HepG2 (cell line): ENCODE data around the gene CARMIL1. TPM values are rescaled to one million over a fixed set of nuclear protein-coding genes. Genes with fewer than 3 reads are reported as not detected.

Source experiments
- ATAC-seq: fragments of 200-7000 bp; cut with Tn5 transposase; 3 replicates; pipeline ENCODE4 v1.9.1; 2020; ENCODE audit warnings: mild to moderate bottlenecking, moderate library complexity
- BruUV-seq: library from RNA; stranded (reverse); fragments of 400-500 nt; replicated peaks from 2 replicates; lab custom pipeline; 2021; lab: Mats Ljungman, UMichigan
- CTCF ChIA-PET: fragments of 300-600 bp; formaldehyde crosslinking; extraction: SDS; loops from one replicate; lab custom pipeline; 2021; ENCODE audit warnings: low total read pairs, inconsistent platforms, low intra/inter-chr PET ratio; lab: Yijun Ruan, JAX
- POLR2A ChIA-PET: fragments of 350-600 bp; sonication (Branson Sonifier 250); formaldehyde crosslinking; loops from one replicate; lab custom pipeline; 2020; ENCODE audit warnings: antibody characterized with exemption, inconsistent platforms; lab: Yijun Ruan, JAX
- DNase-seq: peaks from one replicate; pipeline ENCODE4 v3.0.0-alpha.2; 2015; ENCODE audit warnings: low spot score
- FAIRE-seq: peaks from 3 replicates; lab custom pipeline; 2011; peaks lifted over from hg19 to GRCh38; lab: Jason Lieb, UNC
- H2AFZ ChIP-seq: one replicate; pipeline ENCODE4 v1.6.1; 2011; ENCODE audit warnings: low read length, inconsistent platforms
- H3K27ac ChIP-seq: fragments of 300-600 bp; 3 replicates; pipeline ENCODE4 v1.8.0; 2011; ENCODE audit warnings: mixed run types, mild to moderate bottlenecking, mixed read lengths, low read length, inconsistent platforms; ENCODE audit not compliant: insufficient read depth; ENCODE audit errors: extremely low read length
- H3K27me3 ChIP-seq, 2 experiments: fragments of 200-600 bp in 1 of 2; 2 replicates in 1 of 2; 3 replicates in 1 of 2; pipeline versions ENCODE4 v1.6.0 to v1.8.0; 2011; ENCODE audit warnings: low read length in 2 of 2, mild to moderate bottlenecking in 2 of 2, moderate library complexity in 2 of 2, inconsistent platforms in 1 of 2; ENCODE audit not compliant: insufficient read depth in 2 of 2, control insufficient read depth in 1 of 2
- H3K36me3 ChIP-seq, 2 experiments: fragments of 200-600 bp in 1 of 2; replicated peaks in 1 of 2; 2 replicates in 1 of 2; 3 replicates in 1 of 2; pipeline versions ENCODE4 v1.5.1 to v1.8.0; 2011; ENCODE audit warnings: low read length in 2 of 2, inconsistent platforms in 1 of 2; ENCODE audit not compliant: insufficient read depth in 2 of 2, control insufficient read depth in 1 of 2
- H3K4me1 ChIP-seq: 2 replicates; pipeline ENCODE4 v1.5.1; 2012; ENCODE audit warnings: low read length, inconsistent platforms; ENCODE audit not compliant: insufficient read depth
- H3K4me2 ChIP-seq: 2 replicates; pipeline ENCODE4 v1.6.0; 2011; ENCODE audit warnings: low read depth, low read length, inconsistent platforms
- H3K4me3 ChIP-seq, 3 experiments: fragments of 200-600 bp in 1 of 3; sonication (generic), shearing (Covaris generic) in 1 of 3; replicated peaks in 1 of 3; 2 replicates each; pipeline ENCODE4 v1.5.1; 2011 to 2016; ENCODE audit warnings: low read length in 3 of 3, inconsistent platforms in 2 of 3, low read depth in 2 of 3, mild to moderate bottlenecking in 2 of 3, control low read depth in 1 of 3, mixed read lengths in 1 of 3; ENCODE audit not compliant: insufficient read depth in 1 of 3
- H3K79me2 ChIP-seq: one replicate; pipeline ENCODE4 v1.6.1; 2011; ENCODE audit warnings: low read length, inconsistent platforms; ENCODE audit not compliant: insufficient read depth
- H3K9ac ChIP-seq: 2 replicates; pipeline ENCODE4 v1.6.0; 2011; ENCODE audit warnings: mild to moderate bottlenecking, low read depth, low read length, inconsistent platforms; ENCODE audit not compliant: insufficient read depth
- H3K9me3 ChIP-seq: 2 replicates; pipeline ENCODE4 v1.5.1; 2012; ENCODE audit warnings: mild to moderate bottlenecking, low read length
- H4K20me1 ChIP-seq: 2 replicates; pipeline ENCODE4 v1.6.0; 2011; ENCODE audit warnings: inconsistent platforms, mild to moderate bottlenecking, low read length, moderate library complexity; ENCODE audit not compliant: insufficient read depth
- GABPB1 ChIP-seq: IDR thresholded peaks from 2 replicates; pipeline ENCODE4 v1.6.1; 2016; ENCODE audit warnings: mild to moderate bottlenecking, missing genetic modification reagents, moderate library complexity, missing compliant biosample characterization
- HNF4G ChIP-seq, 2 experiments: sonication (generic) in 1 of 2; formaldehyde crosslinking in 1 of 2; IDR thresholded peaks; 2 replicates each; pipeline versions ENCODE4 v1.4.0 to v1.6.1; 2011 to 2020; ENCODE audit warnings: borderline replicate concordance in 2 of 2, low read depth in 2 of 2, mild to moderate bottlenecking in 2 of 2, low read length in 1 of 2, missing genetic modification reagents in 1 of 2, moderate library complexity in 1 of 2
- KDM6A ChIP-seq: IDR thresholded peaks from 2 replicates; pipeline ENCODE4 v1.6.1; 2016; ENCODE audit warnings: low read depth
- MAFF ChIP-seq: IDR thresholded peaks from 2 replicates; pipeline ENCODE4 v1.6.1; 2011; ENCODE audit warnings: low read depth, low read length, improper control_type of control experiment
- MTF1 ChIP-seq: sonication (generic); formaldehyde crosslinking; IDR thresholded peaks from 2 replicates; pipeline ENCODE4 v1.5.0; 2020; ENCODE audit warnings: missing genetic modification reagents
- TEAD3 ChIP-seq: optimal IDR thresholded peaks from 2 replicates; pipeline ENCODE3; 2016; ENCODE audit warnings: borderline replicate concordance
- ZFY ChIP-seq: sonication (generic); formaldehyde crosslinking; IDR thresholded peaks from 2 replicates; pipeline ENCODE4 v1.4.0; 2020; ENCODE audit warnings: missing genetic modification reagents
- ZNF274 ChIP-seq: sonication (generic); formaldehyde crosslinking; IDR thresholded peaks from 2 replicates; pipeline ENCODE4 v1.5.1; 2020; ENCODE audit warnings: mild to moderate bottlenecking, missing genetic modification reagents
- ZNF3 ChIP-seq: IDR thresholded peaks from 2 replicates; pipeline ENCODE4 v1.7.0; 2017; ENCODE audit warnings: inconsistent platforms
- ZNF546 ChIP-seq: sonication (generic); formaldehyde crosslinking; conservative IDR thresholded peaks from 2 replicates; pipeline ENCODE4 v1.8.1; 2023; ENCODE audit warnings: mild to moderate bottlenecking, missing genetic modification reagents
- ZNF816 ChIP-seq: sonication (generic); formaldehyde crosslinking; IDR thresholded peaks from 2 replicates; pipeline ENCODE4 v1.8.0; 2022; ENCODE audit warnings: missing genetic modification reagents, mild to moderate bottlenecking, borderline replicate concordance
- ZNF883 ChIP-seq: sonication (generic); formaldehyde crosslinking; IDR thresholded peaks from 2 replicates; pipeline ENCODE4 v1.5.1; 2020; ENCODE audit warnings: mild to moderate bottlenecking, missing genetic modification reagents; ENCODE audit errors: not compliant biosample characterization
- ZSCAN30 ChIP-seq: sonication (generic); formaldehyde crosslinking; IDR thresholded peaks from 2 replicates; pipeline ENCODE4 v1.5.0; 2020; ENCODE audit warnings: mild to moderate bottlenecking, missing genetic modification reagents
- WGBS: methylation state at CpG from one replicate; pipeline ENCODE4 v1.1.6; 2017; ENCODE audit warnings: low lambda C conversion rate; 5-methylcytosine and 5-hydroxymethylcytosine counted together
- in situ Hi-C: cut with HindIII; loops from 2 replicates; pipeline ENCODE4 v1.10.0; 2017; ENCODE audit warnings: low pct_unique_long_range_greater_than_20kb; ENCODE audit not compliant: extremely low pct_ligation_motif_present
- intact Hi-C: fragments of 100-400 bp; cut with micrococcal nuclease; formaldehyde crosslinking; loops from one replicate; pipeline ENCODE4 v1.10.0; 2022; ENCODE audit not compliant: unreplicated experiment
- polyA plus RNA-seq, 8 experiments: library from polyadenylated mRNA; depleted of rRNA in 3 of 8; stranded (reverse) in 7 of 8; unstranded in 1 of 8; fragments of >200 nt; fragmentation: Illumina TruSeq in 4 of 8; extraction: Trizol in 4 of 8; gene quantifications; 2 replicates each; pipeline versions ENCODE4 v1.2.1 to v1.2.3, GENCODE V29; 2011 to 2016; ENCODE audit warnings: low read depth in 4 of 8, missing spikeins in 1 of 8, mixed read lengths in 1 of 8; ENCODE audit not compliant: insufficient read depth in 1 of 8
- total RNA-seq, 5 experiments: library from RNA; depleted of rRNA; stranded (reverse); fragments of >200 nt; fragmentation: Illumina TruSeq; extraction: Trizol; gene quantifications; 2 replicates each; pipeline ENCODE4 v1.2.3, GENCODE V29; 2016; ENCODE audit warnings: low read depth in 1 of 5
- TF ChIP-seq, protein P1 (sequence below): sonication (generic); formaldehyde crosslinking; IDR thresholded peaks from 2 replicates; pipeline ENCODE4 v1.4.0; 2020; ENCODE audit warnings: low read depth, missing genetic modification reagents
- TF ChIP-seq, protein P2 (sequence below): sonication (generic); formaldehyde crosslinking; IDR thresholded peaks from 2 replicates; pipeline ENCODE4 v1.5.0; 2020; ENCODE audit warnings: mild to moderate bottlenecking, missing genetic modification reagents
- TF ChIP-seq, protein P3 (sequence below): sonication (generic); formaldehyde crosslinking; IDR thresholded peaks from 2 replicates; pipeline ENCODE4 v1.4.0; 2020; ENCODE audit warnings: missing genetic modification reagents

CARMIL1 gene
- total and polyA plus RNA-seq, 2 of the 13 experiments (the other 11 are each of a cell fraction or from before 2014, with no cell fraction given): 1.8 to 2.6 TPM

- TF ChIP-seq HNF4G (IDR thresholded peaks at IDR 0.05; ENCODE audit: borderline replicate concordance, low read depth, low read length) (no peak), HNF4G (CRISPR knock-in tag; IDR thresholded peaks at IDR 0.05; ENCODE audit: borderline replicate concordance, low read depth) (no peak), KDM6A (CRISPR knock-in tag) (no peak)
- TF ChIP-seq, protein P1, sequence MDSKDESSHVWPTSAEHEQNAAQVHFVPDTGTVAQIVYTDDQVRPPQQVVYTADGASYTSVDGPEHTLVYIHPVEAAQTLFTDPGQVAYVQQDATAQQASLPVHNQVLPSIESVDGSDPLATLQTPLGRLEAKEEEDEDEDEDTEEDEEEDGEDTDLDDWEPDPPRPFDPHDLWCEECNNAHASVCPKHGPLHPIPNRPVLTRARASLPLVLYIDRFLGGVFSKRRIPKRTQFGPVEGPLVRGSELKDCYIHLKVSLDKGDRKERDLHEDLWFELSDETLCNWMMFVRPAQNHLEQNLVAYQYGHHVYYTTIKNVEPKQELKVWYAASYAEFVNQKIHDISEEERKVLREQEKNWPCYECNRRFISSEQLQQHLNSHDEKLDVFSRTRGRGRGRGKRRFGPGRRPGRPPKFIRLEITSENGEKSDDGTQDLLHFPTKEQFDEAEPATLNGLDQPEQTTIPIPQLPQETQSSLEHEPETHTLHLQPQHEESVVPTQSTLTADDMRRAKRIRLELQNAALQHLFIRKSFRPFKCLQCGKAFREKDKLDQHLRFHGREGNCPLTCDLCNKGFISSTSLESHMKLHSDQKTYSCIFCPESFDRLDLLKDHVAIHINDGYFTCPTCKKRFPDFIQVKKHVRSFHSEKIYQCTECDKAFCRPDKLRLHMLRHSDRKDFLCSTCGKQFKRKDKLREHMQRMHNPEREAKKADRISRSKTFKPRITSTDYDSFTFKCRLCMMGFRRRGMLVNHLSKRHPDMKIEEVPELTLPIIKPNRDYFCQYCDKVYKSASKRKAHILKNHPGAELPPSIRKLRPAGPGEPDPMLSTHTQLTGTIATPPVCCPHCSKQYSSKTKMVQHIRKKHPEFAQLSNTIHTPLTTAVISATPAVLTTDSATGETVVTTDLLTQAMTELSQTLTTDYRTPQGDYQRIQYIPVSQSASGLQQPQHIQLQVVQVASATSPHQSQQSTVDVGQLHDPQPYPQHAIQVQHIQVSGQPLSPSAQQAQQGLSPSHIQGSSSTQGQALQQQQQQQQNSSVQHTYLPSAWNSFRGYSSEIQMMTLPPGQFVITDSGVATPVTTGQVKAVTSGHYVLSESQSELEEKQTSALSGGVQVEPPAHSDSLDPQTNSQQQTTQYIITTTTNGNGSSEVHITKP: no peak
These were observed 169.9 kb downstream of the CARMIL1 start (continued) for GRCh38 chr6:25448965-25449538.

GRCh38 chr6:25449774-25450173, 170.6 kb downstream of the CARMIL1 start:
- FAIRE-seq (no peak), DNase-seq (no peak), ATAC-seq (no peak)
- POLR2A ChIA-PET: no interaction called here
- Histone ChIP-seq H3K4me2 (no peak overlapping the region), H3K4me1 (no peaks in the 10 kb centered on the region), H3K79me2 (no peaks in the 10 kb centered on the region), H3K9me3 (peaks cover 7% of the 10 kb centered on the region; the same call in 1 of the 2 replicates), H3K9ac (no peak overlapping the region), H3K27ac (no peak overlapping the region), H3K36me3 (no peaks in the 10 kb centered on the region), H4K20me1 (no peaks in the 10 kb centered on the region), H2AFZ (no peak overlapping the region), H3K4me3 (no peak overlapping the region), H3K27me3 (no peaks in the 10 kb centered on the region)
- intact Hi-C loops: no loop called here
- in situ Hi-C loops: no loop called here
- 62% methylated on average over 4 of the region's 4 CpGs for WGBS
- TF ChIP-seq TEAD3 (no peak), ZNF883 (CRISPR knock-in tag) (no peak), ZNF546 (CRISPR knock-in tag) (no peak), GABPB1 (CRISPR knock-in tag) (no peak), ZFY (CRISPR knock-in tag) (no peak), ZNF3 (CRISPR knock-in tag) (no peak), MTF1 (no peak), MAFF (no peak), ZNF274 (CRISPR knock-in tag) (no peak), ZNF816 (no peak), ZSCAN30 (CRISPR knock-in tag) (no peak)
- TF ChIP-seq, protein P2, sequence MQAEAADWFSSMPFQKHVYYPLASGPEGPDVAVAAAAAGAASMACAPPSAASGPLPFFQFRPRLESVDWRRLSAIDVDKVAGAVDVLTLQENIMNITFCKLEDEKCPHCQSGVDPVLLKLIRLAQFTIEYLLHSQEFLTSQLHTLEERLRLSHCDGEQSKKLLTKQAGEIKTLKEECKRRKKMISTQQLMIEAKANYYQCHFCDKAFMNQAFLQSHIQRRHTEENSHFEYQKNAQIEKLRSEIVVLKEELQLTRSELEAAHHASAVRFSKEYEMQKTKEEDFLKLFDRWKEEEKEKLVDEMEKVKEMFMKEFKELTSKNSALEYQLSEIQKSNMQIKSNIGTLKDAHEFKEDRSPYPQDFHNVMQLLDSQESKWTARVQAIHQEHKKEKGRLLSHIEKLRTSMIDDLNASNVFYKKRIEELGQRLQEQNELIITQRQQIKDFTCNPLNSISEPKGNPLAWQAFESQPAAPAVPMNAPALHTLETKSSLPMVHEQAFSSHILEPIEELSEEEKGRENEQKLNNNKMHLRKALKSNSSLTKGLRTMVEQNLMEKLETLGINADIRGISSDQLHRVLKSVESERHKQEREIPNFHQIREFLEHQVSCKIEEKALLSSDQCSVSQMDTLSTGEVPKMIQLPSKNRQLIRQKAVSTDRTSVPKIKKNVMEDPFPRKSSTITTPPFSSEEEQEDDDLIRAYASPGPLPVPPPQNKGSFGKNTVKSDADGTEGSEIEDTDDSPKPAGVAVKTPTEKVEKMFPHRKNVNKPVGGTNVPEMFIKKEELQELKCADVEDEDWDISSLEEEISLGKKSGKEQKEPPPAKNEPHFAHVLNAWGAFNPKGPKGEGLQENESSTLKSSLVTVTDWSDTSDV: no peak
- TF ChIP-seq, protein P3, sequence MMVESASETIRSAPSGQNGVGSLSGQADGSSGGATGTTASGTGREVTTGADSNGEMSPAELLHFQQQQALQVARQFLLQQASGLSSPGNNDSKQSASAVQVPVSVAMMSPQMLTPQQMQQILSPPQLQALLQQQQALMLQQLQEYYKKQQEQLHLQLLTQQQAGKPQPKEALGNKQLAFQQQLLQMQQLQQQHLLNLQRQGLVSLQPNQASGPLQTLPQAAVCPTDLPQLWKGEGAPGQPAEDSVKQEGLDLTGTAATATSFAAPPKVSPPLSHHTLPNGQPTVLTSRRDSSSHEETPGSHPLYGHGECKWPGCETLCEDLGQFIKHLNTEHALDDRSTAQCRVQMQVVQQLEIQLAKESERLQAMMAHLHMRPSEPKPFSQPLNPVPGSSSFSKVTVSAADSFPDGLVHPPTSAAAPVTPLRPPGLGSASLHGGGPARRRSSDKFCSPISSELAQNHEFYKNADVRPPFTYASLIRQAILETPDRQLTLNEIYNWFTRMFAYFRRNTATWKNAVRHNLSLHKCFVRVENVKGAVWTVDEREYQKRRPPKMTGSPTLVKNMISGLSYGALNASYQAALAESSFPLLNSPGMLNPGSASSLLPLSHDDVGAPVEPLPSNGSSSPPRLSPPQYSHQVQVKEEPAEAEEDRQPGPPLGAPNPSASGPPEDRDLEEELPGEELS (CRISPR knock-in tag): no peak
- CTCF ChIA-PET: no interaction called here
- no TSS peak for BruUV-seq
